Adrenal gland (tissue), 5 donors: ENCODE data around the gene ING5.

ENCODE experiments used
- POLR2A ChIP-seq, 2 donors: fragments of 450-650 bp; IDR thresholded peaks; one replicate each; pipeline ENCODE4 v1.6.1; 2017; ENCODE audit warnings: antibody characterized with exemption in 2 of 2, mild to moderate bottlenecking in 2 of 2, moderate library complexity in 1 of 2
- TF ChIP-seq, protein P1 (sequence below), 6 experiments: fragments of 450-650 bp in 4 of 6; fragments of 200-600 bp in 2 of 6; sonication (generic) in 1 of 6; IDR thresholded peaks; 1 replicate in 5 of 6; 2 replicates in 1 of 6; pipeline versions ENCODE4 v1.5.1 to v1.8.0; 2016 to 2021; ENCODE audit warnings: antibody characterized with exemption in 6 of 6, mild to moderate bottlenecking in 2 of 6, moderate library complexity in 1 of 6
- donor health status: DM: no; HTN: no; CAD: no.

DNA sequence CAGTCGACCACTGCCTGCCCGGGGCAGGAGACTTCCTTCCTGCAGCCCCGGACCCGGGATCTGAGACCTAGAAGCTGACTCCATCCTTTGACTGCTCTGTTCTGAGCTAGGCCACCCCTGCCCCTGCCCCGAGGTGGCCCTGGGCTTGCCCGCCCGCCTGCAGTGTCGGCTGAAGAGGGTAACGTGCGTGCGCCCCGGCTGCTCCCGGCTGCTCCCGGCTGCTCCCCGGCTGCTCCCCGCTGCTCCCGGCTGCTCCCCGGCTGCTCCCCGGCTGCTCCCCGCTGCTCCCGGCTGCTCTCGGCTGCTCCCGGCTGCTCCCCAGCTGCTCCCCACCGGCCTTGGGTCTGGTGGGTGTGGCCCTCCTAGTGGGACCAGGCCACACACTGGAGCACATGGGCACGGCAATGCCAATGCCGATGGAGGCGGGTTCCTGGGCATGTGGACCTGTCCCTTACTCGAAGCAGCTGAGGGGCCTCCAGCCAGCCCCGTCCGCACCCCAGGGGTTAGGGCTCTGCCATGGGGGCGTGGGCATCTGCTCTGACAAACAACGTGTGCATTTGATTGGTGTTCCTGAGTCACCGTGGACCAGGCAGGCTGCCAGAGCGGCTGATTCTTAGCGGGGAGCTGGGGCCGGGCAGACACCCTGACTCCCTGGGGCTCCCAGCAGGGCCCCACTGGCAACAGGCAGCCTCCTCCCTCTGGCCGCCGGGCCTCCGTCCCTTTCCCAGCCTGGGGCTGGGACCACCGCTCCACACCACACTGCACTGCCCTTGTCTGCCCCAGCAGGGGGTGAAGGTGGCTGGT is 72.8 kb downstream of the ING5 start:
- TF ChIP-seq, protein P1, sequence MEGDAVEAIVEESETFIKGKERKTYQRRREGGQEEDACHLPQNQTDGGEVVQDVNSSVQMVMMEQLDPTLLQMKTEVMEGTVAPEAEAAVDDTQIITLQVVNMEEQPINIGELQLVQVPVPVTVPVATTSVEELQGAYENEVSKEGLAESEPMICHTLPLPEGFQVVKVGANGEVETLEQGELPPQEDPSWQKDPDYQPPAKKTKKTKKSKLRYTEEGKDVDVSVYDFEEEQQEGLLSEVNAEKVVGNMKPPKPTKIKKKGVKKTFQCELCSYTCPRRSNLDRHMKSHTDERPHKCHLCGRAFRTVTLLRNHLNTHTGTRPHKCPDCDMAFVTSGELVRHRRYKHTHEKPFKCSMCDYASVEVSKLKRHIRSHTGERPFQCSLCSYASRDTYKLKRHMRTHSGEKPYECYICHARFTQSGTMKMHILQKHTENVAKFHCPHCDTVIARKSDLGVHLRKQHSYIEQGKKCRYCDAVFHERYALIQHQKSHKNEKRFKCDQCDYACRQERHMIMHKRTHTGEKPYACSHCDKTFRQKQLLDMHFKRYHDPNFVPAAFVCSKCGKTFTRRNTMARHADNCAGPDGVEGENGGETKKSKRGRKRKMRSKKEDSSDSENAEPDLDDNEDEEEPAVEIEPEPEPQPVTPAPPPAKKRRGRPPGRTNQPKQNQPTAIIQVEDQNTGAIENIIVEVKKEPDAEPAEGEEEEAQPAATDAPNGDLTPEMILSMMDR (IDR thresholded peaks at IDR 0.05): no peak
- TF ChIP-seq POLR2A (IDR thresholded peaks at IDR 0.05): no peak
